ENCODE data around the gene SLC8A3.

DNA sequence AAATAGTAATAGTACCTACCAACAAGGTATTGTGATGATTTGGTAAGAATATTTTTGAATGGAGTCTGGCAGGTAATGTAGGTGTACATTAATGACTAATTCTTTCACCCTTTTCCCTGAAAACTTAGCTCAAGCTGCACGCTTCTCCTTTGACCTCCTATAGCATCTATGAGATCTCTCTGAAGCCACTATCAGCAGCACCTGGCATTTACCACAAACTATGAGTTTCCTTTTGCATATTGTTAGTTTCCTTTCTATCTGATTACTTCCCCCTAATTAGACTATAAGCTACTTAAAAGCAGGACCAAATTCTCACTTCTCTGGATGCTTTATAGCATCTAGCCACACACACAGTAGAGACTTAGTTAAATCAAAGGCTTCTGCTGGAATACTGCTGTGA, 48.1 kb downstream of the SLC8A3 start:
- TF ChIP-seq MAZ (IDR thresholded peaks at IDR 0.05; ENCODE audit: borderline replicate concordance, low read depth, low read length) (no peak), RAD21 (conservative IDR thresholded peaks at IDR 0.05 in 1 of 2, IDR thresholded peaks at IDR 0.05 in 1 of 2) (no peak), POLR2A (IDR thresholded peaks at IDR 0.05; ENCODE audit: low read length) (no peak), RFX5 (IDR thresholded peaks at IDR 0.05) (no peak), CEBPB (IDR thresholded peaks at IDR 0.05) (no peak), TP53 (CRISPR knock-in tag; IDR thresholded peaks at IDR 0.05) (no peak), POLR2AphosphoS2 (conservative IDR thresholded peaks at IDR 0.05; ENCODE audit: low read length) (no peak), MYC (IDR thresholded peaks at IDR 0.05; ENCODE audit: borderline replicate concordance, low read length) (no peak), ZFP36 (IDR thresholded peaks at IDR 0.05; ENCODE audit: borderline replicate concordance, partially characterized antibody) (no peak)
- TF ChIP-seq, protein P1, sequence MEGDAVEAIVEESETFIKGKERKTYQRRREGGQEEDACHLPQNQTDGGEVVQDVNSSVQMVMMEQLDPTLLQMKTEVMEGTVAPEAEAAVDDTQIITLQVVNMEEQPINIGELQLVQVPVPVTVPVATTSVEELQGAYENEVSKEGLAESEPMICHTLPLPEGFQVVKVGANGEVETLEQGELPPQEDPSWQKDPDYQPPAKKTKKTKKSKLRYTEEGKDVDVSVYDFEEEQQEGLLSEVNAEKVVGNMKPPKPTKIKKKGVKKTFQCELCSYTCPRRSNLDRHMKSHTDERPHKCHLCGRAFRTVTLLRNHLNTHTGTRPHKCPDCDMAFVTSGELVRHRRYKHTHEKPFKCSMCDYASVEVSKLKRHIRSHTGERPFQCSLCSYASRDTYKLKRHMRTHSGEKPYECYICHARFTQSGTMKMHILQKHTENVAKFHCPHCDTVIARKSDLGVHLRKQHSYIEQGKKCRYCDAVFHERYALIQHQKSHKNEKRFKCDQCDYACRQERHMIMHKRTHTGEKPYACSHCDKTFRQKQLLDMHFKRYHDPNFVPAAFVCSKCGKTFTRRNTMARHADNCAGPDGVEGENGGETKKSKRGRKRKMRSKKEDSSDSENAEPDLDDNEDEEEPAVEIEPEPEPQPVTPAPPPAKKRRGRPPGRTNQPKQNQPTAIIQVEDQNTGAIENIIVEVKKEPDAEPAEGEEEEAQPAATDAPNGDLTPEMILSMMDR (IDR thresholded peaks at IDR 0.05) = no peak
